ENCODE results near the gene NUP42.

NUP42 gene

DNA sequence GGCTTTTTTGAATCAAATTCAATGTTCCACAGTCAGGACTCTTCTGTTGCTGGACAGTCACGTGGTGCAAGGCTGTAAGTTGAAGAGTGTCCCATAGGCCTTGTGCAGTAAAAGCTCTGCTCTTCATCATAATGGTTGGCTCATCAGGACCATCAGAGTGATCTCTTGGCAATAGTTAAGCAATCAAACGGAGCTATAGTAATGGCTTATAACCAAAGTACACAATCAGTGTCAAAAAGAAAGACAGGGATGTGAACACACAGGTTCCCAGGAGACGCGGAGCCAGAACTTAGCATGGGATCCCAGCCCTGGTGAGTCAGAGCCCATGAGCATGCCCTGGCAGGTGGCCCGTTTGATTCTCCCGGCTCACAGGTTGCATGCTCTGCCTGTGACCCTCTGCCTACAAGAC lies 54.0 kb downstream of the NUP42 start:
- no peak for DNase-seq (ENCODE audit: low read depth)

DNA sequence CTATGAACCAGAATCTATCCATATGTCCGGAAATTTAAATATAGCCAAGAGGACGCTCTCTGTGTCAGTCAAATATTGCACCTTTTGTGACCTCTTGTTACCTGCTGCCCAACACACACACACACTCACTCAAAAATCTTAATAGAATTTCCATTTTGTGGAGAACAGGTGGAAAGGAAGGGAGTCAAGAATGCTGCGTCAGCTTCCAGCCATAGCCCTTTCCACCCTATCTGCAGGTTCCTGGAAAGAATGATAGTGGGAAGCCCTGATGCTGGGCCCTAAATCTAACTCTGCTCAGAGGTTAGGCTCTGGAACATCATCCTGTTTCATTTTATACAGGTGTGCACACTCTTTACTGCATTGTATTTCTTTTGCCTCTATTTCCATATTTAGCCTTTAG lies 55.2 kb downstream of the NUP42 start:
- no peak for DNase-seq (ENCODE audit: low read depth)

DNA sequence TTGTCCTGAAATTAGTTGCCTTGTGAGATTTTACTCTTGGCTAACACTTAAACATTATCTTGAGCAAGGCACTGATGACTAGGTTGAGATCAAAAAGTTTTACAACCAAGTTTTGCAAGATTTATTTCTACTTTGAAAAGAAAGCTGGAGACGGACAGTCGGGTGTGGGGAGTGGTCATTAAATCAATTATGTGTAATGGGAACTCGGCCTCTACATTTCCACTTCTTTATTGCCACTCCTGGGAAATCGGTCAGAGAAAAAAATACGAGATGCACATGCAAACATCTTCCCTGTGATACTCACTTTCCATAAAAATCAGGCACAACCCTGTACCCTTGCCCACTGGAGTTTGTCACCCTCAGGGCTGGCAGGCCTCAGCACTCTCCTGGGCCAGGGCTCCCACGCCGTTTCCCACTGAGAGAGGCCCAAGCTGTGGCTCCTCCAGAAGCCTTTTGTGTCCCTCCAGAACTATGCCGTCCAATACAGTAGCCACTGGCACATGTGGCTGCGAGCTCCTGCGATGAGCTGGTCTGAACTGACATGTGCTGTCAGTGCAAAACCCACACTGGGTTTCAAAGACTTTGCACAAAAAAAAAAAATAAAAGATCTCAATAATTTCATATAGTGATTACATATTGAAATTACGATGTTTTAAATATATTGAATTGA lies 57.3 kb downstream of the NUP42 start:
- DNase-seq (ENCODE audit: low read depth), result no peak

DNA sequence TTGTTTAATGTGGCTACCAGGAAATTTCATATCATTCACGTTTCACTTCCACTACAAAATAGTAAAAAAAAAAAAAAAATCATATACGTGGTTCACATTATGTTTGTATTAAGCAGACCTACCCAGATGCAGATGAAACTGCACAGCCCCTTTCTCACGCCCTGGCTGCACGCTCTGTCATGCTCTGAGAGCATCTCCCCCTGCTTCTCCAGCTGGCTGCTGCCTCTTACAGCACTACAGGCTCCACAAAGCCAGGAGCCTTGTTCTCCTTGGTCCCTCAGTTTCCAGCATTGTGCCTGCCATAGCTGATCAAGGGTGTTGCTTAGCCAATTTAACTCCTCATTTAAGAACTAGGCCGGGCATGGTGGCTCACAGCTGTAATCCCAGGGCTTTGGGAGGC lies 57.9 kb downstream of the NUP42 start:
- no peak for DNase-seq (ENCODE audit: low read depth)

DNA sequence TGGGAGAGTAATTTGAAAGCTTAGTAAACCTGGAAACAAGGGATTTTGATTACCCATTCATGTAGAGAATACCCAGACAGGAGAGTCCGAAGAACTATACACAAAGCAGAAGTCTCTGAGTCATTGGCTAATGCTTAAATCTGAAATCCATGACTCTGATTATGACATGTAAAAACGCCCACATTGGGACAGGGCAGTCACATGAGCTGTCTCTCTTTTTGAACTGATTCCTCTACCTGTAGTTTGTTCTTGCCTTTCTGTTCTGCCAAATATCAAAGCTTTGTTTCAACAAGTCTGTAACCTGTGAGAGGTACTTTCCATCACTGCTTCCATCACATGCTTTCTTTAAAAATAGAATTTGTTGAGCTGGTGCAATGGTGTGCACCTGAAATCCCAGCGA lies 60.5 kb downstream of the NUP42 start:
- DNase-seq (ENCODE audit: low read depth), result no peak

DNA sequence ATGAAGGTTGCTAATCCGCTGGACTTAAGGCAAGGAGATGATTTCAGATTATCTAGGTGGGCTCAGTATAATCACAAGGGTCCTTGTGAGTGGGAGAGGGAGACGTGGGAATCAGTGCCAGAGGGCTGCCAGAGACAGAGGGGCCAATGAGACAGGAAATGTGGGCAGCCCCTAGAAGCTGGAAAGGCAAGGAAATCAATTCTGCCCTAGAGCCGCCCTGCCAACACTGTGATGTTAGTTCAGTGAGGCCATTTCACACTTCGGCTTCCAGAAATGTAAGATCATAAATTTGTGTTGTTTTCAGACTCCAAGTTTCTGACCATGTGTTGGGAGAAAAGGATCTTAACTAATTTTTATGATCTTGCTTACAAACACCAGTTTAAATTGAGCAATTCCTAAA lies 61.1 kb downstream of the NUP42 start:
- DNase-seq (ENCODE audit: low read depth), result no peak

DNA sequence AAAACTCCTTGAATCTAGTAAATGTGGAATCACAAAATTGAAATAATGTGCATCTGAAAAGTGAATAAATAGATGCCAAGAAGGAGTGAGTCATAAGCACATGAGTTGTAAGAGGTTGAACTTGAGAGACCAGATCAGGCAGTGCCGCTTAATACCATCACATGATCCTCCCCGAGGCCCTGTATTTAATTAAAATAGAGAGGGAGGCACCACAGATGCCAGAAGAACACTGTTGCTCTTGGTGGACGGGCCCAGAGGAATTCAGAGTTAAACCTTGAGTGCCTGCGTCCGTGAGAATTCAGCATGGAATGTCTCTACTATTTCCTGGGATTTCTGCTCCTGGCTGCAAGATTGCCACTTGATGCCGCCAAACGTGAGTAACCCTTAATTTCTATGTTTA lies 64.7 kb downstream of the NUP42 start, which contains the start of gene GPNMB:
Gene GPNMB (plus strand): TSS at position 221 of the 400 bp plus-strand sequence. CDS start 83 bp downstream, at position 304.
- DNase-seq (ENCODE audit: low read depth), result no peak

DNA sequence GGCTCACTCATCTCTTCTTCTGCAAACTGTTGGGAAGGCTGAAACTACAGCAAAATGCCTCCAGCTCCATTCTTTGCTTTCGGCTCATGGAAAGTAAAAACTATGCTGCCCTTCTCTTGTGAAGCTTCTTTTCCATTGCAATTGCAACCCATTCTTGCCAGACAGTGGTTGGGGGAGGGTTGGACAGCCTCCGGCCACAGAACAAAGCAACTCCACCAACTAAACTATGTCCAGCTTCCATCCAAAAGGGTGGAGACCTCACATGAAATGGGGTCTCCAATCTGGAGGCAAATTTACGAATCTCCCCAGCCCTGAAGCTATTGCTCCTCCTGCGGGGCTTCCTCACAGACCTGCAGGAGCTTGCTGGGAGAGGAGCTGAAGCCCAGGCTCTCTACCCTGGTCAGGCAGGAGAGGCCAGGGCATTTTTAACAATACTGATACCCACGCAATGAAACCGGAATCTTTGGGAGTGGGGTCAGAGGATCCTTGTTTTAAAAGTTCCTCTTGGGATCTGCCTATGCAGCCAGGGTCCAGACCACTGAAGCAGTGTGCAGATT lies 65.3 kb downstream of the NUP42 start:
- DNase-seq (ENCODE audit: low read depth), result no peak

DNA sequence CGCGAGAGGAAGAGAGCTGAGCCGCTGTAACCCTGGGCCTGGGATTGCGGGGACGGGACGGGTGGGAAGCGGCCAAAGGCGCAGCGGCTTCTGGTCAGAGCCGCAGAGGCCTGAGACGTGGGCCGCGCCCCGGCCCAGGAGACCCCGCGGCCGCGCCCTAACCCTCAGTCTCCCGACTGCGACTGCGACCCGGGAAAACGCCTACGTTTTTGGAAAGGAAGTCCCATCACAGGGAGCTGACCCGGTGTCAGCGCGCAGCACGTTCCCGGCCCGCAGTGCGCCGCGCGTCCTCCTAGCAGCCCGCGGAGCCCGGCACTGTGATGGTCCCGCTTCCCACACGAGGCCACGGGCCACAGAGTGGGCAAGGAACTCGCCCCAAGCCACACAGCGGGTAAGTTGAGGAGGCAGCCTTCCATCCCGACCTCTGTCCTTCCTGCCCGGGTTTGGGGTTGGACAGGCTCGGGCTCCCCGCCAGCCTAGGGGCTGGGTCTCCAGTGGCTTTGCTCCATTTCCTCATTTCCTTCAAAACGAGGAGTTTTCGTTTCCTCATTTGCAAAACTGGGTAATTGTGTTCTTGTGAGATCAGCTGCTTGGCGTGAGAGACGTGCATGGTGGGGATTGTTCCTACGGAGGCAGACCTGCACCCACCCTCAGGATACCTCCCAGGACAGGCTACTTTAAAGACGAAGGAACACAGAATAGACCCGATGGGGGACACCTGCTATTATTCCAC lies 65.9 kb downstream of the NUP42 start:
- no peak for DNase-seq (ENCODE audit: low read depth)

DNA sequence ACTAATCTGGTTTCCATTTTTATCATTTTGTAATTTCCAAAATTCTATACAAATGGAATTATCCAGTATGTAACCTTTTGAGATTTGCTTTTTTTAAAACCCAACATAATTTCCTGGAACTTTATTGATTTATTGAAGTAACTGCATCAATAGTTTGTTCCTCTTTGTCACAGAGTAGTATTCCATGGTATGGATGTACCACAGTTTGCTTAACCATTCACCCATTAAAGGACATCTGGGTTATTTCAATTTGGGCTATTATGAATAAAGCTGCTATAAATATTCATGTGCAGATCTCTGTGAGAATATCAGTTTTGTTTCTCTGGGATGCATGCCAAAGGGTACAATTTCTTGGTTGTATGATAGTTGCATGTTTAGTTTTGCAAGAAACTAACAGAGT lies 67.6 kb downstream of the NUP42 start:
- no peak for DNase-seq (ENCODE audit: low read depth)
